HUES48 (cell line): ENCODE measurements around the gene FDXACB1.

Experiments used
- H3K27ac ChIP-seq: one replicate; pipeline ENCODE4 v1.7.0; 2013; ENCODE audit warnings: low read depth, low read length, inconsistent platforms
- H3K27me3 ChIP-seq: 2 replicates; pipeline ENCODE4 v1.6.1; 2013; ENCODE audit warnings: mild to moderate bottlenecking, low read length; ENCODE audit not compliant: control insufficient read depth, insufficient read depth
- H3K36me3 ChIP-seq: 2 replicates; pipeline ENCODE4 v1.6.1; 2013; ENCODE audit warnings: low read length; ENCODE audit not compliant: control insufficient read depth, insufficient read depth
- H3K4me1 ChIP-seq: 2 replicates; pipeline ENCODE4 v1.6.1; 2013; ENCODE audit warnings: mild to moderate bottlenecking, low read length; ENCODE audit not compliant: control insufficient read depth, insufficient read depth
- H3K4me3 ChIP-seq: 2 replicates; pipeline ENCODE4 v1.5.1; 2013; ENCODE audit warnings: mild to moderate bottlenecking, low read depth, low read length
- H3K9ac ChIP-seq: 2 replicates; pipeline ENCODE4 v1.6.1; 2013; ENCODE audit warnings: mild to moderate bottlenecking, low read depth, low read length, moderate library complexity
- H3K9me3 ChIP-seq: 2 replicates; pipeline ENCODE4 v1.6.1; 2013; ENCODE audit warnings: low read length; ENCODE audit not compliant: control insufficient read depth, insufficient read depth

The FDXACB1 gene

GRCh38 chr11:111878849-111879636 is at the start of gene FDXACB1, which contains the start of gene CFAP68:
Gene FDXACB1 (minus strand): TSS chr11:111879165. CDS start chr11:111879132, 33 bp downstream.
Gene CFAP68 (plus strand): TSS chr11:111879541. CDS start chr11:111879561, 20 bp downstream.
- Histone ChIP-seq H3K9ac (peak within 1 kb of the TSS; percentile 90), H3K36me3 (peaks cover 4% of the 10 kb centered on the region; the same call in 1 of the 2 replicates), H3K9me3 (no peaks in the 10 kb centered on the region), H3K4me3 (peak within 1 kb of the TSS; percentile 93), H3K27ac (peak within 1 kb of the TSS; percentile 96), H3K27me3 (no peaks in the 10 kb centered on the region), H3K4me1 (0 out of 2 replicates have a peak, but pooled peaks cover 7% of the 10 kb centered on the region)

- Histone ChIP-seq H3K36me3 (no peaks in the 10 kb centered on the region), H3K4me3 (peak overlapping the region; percentile 67), H3K4me1 (peaks cover 16% of the 10 kb centered on the region), H3K9ac (peak overlapping the region; percentile 41), H3K9me3 (no peaks in the 10 kb centered on the region), H3K27me3 (no peaks in the 10 kb centered on the region), H3K27ac (peak overlapping the region; percentile 86)
Measured at GRCh38 chr11:111926505-111927391, 47.8 kb upstream of the FDXACB1 start.

GRCh38 chr11:111925953-111926352 is 47.0 kb upstream of the FDXACB1 start:
- peak overlapping the region; percentile 86 for H3K27ac ChIP-seq
- H3K4me1 ChIP-seq = peaks cover 16% of the 10 kb centered on the region
- H3K9ac ChIP-seq = no peak overlapping the region
- no peak overlapping the region; the same call in 1 of the 2 replicates for H3K4me3 ChIP-seq
- no peaks in the 10 kb centered on the region for H3K9me3 ChIP-seq
- H3K27me3 ChIP-seq = no peaks in the 10 kb centered on the region
- H3K36me3 ChIP-seq = no peaks in the 10 kb centered on the region

DNA sequence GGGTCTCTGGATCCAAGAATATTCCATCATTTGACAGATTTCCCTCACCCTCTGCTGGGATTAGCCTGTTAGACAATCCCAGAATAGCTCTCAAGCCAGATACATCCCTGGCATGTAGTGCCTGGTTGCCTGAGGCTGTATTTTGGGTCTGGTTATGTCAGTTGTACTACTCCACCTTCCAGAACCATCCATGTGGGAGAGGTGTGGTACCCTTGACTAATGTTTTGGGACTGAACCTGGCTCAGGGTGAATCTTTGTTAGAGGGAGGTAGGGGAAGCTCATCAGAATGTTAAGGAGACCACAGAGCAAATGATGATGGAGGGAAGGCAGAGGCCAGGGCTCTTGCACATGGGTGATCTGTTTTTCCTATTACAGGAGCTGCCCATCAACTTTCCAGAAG is 45.0 kb upstream of the FDXACB1 start:
- peaks cover 16% of the 10 kb centered on the region for H3K4me1 ChIP-seq
- H3K9ac ChIP-seq = no peak overlapping the region
- no peaks in the 10 kb centered on the region for H3K9me3 ChIP-seq
- no peaks in the 10 kb centered on the region for H3K36me3 ChIP-seq
- H3K4me3 ChIP-seq = no peak overlapping the region
- H3K27me3 ChIP-seq = no peaks in the 10 kb centered on the region
- peak overlapping the region; percentile 85 for H3K27ac ChIP-seq

- Histone ChIP-seq H3K27ac (peak overlapping the region; percentile 85), H3K4me1 (peaks cover 18% of the 10 kb centered on the region), H3K36me3 (no peaks in the 10 kb centered on the region), H3K9me3 (no peaks in the 10 kb centered on the region), H3K27me3 (no peaks in the 10 kb centered on the region), H3K4me3 (no peak overlapping the region), H3K9ac (no peak overlapping the region)
Measured at GRCh38 chr11:111923351-111923788, 44.4 kb upstream of the FDXACB1 start.

GRCh38 chr11:111922803-111923202 is 43.8 kb upstream of the FDXACB1 start:
- Histone ChIP-seq H3K27me3 (no peaks in the 10 kb centered on the region), H3K4me1 (peaks cover 24% of the 10 kb centered on the region), H3K9ac (no peak overlapping the region), H3K36me3 (no peaks in the 10 kb centered on the region), H3K27ac (peak overlapping the region; percentile 85), H3K9me3 (no peaks in the 10 kb centered on the region), H3K4me3 (no peak overlapping the region)

- H3K4me3 ChIP-seq = no peak overlapping the region
- no peak overlapping the region for H3K9ac ChIP-seq
Measured at GRCh38 chr11:111921541-111922230, 42.7 kb upstream of the FDXACB1 start.

DNA sequence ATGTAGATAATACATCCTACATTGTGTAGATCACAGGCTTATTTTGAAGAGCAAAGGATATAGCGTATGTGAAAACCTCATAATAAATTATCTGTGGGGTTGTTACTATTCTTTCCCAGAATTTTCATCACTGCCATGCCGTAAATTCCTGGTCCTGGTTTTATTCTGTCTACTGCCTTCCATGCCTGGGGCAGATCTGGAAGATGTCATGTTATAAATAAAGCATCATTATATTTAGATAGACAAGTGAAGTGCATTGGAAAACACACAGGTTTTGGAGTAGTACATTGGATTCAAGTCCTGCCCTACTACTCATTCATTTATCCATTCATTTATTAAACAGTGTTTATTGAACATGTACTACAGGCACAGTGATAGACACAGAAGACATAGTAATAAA is 41.9 kb upstream of the FDXACB1 start:
- no peak overlapping the region for H3K27ac ChIP-seq

More at GRCh38 chr11:111921541-111922230, 42.7 kb upstream of the FDXACB1 start:
- Histone ChIP-seq H3K4me1 (peaks cover 24% of the 10 kb centered on the region), H3K36me3 (no peaks in the 10 kb centered on the region), H3K27ac (no peak overlapping the region), H3K27me3 (no peaks in the 10 kb centered on the region), H3K9me3 (no peaks in the 10 kb centered on the region)

GRCh38 chr11:111918390-111919256 is 39.7 kb upstream of the FDXACB1 start, which contains the start of gene C11orf52:
Gene C11orf52 (plus strand): TSS chr11:111918913. CDS start chr11:111918973, 60 bp downstream.
- Histone ChIP-seq H3K9ac (no peak within 1 kb of the TSS), H3K9me3 (no peaks in the 10 kb centered on the region), H3K27me3 (no peaks in the 10 kb centered on the region), H3K27ac (peak within 1 kb of the TSS; percentile 46), H3K4me1 (peaks cover 14% of the 10 kb centered on the region), H3K36me3 (no peaks in the 10 kb centered on the region), H3K4me3 (peak within 1 kb of the TSS; percentile 39; the same call in 1 of the 2 replicates)

More for the DNA sequence above, 41.9 kb upstream of the FDXACB1 start:
- Histone ChIP-seq H3K4me1 (peaks cover 17% of the 10 kb centered on the region), H3K4me3 (no peak overlapping the region), H3K27me3 (no peaks in the 10 kb centered on the region), H3K9ac (no peak overlapping the region), H3K36me3 (no peaks in the 10 kb centered on the region), H3K9me3 (no peaks in the 10 kb centered on the region)
